Stimulated activated CD8-positive, alpha-beta memory T cell treated with anti-CD3 and anti-CD28 coated beads, Interleukin-12 subunit alpha, Interleukin-12 subunit beta, amount 100 ng/mL, for 24 hours (primary cell): ENCODE results near the gene PKMYT1.

Source experiments
- DNase-seq: peaks from one replicate; pipeline ENCODE4 v3.0.0-alpha.2; 2020; ENCODE audit errors: extremely low read depth

The PKMYT1 gene

GRCh38 chr16:2980227-2981176, at the start of gene PKMYT1:
Gene PKMYT1, minus strand, starts transcription at chr16:2980446. Its CDS starts 789 bp downstream, at chr16:2979657.
- peak; percentile 89 for DNase-seq

DNA sequence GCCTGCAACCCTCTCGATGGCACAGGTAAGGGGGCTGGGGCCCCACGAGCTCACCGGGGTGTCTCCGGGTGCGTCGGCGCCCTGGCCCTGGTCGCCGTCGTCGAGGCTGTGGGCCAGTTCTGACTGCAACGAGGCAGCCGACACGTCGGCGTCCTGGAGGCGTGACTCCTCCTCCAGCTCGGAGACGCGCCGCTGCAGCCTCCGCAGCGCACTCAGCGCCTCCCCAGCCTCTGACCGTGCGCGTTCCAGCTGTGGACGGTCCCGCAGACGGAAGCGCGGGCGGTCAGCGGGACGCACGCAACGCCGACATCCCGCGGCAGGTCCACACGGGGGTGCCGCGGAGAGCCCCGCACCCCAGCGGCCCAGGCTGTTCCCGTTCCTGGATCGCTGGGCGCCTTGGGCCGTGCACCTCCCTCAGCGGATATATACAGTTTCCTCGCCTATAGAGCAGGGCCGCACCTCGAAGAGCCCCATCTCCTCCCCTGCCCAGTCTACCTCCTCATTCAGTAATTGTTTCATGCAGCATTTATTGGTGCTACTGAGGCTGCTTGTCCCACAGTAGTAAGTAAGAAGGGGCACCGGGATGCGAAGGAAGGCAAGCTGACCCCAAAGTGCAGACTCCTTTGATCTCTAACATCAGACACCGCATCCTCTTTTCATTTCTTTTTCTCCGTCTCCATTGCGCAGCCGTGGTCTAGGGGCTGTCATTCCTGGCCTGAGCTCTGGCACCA, 49.4 kb upstream of the PKMYT1 start:
- no peak for DNase-seq

- DNase-seq = no peak
Observed at GRCh38 chr16:3028716-3029319, 48.6 kb upstream of the PKMYT1 start.

- peak; percentile 64 for DNase-seq
Observed at GRCh38 chr16:3027983-3028715, 47.9 kb upstream of the PKMYT1 start.

GRCh38 chr16:3027489-3027795, 47.2 kb upstream of the PKMYT1 start:
- no peak for DNase-seq

DNA sequence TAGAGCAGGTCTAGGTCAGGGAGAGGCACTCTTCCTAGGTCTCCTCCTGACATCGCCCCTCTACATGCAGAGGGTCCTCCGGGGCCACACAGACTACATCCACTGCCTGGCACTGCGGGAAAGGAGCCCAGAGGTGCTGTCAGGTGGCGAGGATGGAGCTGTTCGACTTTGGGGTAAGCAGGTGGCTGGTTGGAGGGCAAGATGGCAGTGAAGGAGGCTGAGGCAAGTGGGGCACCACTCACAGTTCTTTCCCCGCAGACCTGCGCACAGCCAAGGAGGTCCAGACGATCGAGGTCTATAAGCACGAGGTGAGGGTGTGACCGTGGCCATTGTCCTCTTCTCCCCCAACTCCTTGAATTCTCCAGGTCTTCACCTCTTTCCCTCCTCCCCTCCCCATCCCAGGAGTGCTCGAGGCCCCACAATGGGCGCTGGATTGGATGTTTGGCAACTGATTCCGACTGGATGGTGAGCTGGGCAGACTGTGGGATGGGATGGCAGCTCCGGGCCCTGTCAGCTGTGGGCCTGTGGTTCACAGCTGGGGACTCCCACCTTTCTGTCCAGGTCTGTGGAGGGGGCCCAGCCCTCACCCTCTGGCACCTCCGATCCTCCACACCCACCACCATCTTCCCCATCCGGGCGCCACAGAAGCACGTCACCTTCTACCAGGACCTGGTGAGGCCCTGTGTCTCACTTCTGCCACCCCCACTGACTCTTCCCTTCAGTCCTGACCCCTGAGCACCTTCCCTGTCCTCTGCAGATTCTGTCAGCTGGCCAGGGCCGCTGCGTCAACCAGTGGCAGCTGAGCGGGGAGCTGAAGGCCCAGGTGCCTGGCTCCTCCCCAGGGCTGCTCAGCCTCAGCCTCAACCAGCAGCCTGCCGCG, 46.6 kb upstream of the PKMYT1 start:
- no peak for DNase-seq

GRCh38 chr16:3026003-3026378, 45.7 kb upstream of the PKMYT1 start:
- no peak for DNase-seq

DNA sequence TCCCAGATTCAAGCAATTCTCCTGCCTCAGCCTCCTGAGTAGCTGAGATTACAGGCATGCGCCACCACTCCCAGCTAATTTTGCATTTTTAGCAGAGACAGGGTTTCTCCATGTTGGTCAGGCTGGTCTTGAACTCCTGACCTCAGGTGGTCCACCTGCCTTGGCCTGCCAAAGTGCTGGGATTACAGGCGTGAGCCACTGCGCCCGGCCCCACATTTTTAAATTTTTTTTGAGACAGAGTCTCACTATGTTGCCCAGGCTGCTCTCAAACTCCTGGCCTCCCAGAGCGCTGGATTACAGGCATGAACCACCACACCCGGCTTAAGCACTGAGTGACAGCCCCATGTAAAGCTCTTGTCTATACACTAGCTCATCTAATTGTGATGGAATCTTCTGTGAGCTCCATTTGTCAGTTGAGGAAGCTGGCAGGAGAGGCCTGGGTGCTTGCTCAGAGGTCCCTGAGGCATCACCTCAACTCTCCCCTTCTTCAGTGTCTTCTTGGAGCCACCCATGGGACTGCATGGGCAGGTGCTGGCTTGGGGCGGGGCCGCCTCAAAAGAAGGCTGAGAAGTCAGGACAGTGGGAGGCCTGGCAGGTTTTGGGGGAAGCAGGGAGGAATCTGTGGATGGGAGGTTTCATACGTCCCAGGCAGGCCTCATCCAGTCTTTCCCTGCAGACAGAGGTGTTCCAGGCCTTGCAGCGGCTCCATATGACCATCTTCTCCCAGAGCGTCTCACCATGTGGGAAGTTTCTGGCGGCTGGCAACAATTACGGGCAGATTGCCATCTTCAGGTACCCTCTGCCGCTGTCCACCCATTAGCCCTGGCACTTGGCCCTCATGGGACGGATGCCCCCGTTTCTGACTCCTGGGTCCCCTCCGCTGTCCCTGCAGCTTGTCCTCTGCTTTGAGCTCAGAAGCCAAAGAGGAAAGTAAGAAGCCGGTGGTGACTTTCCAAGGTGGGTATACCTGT, 45.1 kb upstream of the PKMYT1 start:
- DNase-seq = no peak

DNA sequence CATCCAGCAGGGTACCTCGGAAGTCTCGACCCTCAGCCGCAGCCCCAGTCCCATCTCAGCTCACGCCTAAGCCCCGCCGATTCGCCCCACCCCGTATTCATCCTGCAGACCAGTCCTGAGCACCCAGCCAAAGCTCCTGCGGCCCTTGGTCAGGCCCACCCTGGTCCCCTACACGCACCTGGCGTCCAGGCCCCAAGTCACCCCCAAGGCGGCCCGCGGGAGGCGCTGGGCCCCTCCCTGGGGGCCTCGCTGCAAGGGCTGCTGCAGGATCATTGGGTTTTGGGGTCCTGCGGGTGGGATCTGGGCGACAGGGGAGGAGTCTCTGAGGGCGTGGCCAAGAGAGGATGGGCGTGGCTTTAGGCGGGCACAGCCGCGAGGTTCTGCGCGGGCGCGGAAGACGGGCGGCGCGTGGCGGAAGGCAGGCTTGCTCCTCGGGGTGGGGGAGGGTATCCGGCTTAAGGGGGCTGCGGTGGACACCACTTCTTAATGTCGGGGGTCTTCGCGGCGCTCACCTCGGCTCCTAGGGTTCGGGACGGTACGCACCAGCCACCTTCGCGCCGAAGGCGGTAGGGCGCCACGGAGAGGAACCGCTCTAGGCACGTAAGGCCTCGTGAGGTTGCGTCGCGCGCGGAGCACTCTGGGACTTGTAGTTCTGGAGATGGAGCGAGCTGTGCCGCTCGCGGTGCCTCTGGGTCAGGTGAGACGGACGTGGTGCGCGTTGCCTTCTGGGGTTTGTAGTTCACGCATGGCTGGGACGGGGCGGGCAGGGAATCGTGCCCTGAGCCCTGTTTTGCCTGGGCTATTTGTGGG, 43.6 kb upstream of the PKMYT1 start, which contains the start of the genes HCFC1R1 and THOC6:
TSS of gene HCFC1R1 (minus strand) at position 274 of the 810 bp plus-strand sequence. CDS start at position 273, 1 bp downstream.
TSS of gene THOC6 (plus strand) at position 367 of the 810 bp plus-strand sequence. CDS start at position 659, 292 bp downstream.
- peak; percentile 85 for DNase-seq

DNA sequence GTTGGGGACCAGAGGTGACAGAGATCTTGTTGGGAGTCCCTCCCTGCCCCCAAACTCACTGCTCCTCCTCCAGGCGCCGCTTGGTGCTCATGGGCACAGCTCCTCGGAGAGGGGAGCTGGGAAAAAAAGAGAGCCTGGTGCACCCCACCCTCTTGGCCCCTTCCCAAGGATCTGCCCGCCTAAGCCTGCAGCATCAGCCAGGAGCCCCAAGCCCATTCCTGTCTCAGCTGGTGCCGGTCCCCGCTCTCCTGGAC, 43.1 kb upstream of the PKMYT1 start:
- no peak for DNase-seq

DNA sequence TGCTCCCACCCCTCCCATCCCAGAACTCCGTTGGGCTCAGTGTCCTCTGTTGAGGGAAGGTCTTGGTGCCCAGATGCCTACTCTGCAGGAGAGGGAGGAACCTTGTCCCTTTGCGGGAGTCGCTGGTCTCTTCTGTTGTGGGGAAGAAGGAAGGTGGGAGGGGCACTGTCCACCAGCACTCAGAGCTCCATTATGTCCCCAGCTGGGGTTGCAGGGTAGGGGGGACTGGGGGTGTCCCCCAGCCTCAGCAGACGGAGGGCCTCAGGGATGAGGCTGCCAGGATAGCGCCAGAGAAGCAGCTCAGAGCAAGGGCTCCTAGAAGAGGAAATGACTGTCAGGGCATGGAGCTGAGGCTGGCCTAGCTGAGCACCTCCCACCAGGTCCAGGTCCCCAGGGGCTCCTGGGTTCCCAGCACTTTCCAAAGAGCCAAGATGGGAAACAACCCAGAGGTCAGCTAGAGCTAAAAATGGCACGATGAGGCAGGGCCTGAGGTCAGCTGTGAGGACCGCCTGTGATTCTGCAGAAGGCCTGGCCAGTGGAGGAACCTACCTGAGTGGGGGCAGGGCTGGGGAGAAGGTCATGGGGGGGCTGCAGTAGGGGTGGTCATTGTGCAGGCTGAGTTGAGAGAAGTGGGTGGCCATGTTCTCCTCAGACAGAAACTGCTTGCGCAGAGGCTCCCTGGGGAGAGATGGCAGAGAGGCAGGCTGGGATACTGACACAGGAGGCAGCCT, 42.6 kb upstream of the PKMYT1 start:
- DNase-seq = no peak

DNA sequence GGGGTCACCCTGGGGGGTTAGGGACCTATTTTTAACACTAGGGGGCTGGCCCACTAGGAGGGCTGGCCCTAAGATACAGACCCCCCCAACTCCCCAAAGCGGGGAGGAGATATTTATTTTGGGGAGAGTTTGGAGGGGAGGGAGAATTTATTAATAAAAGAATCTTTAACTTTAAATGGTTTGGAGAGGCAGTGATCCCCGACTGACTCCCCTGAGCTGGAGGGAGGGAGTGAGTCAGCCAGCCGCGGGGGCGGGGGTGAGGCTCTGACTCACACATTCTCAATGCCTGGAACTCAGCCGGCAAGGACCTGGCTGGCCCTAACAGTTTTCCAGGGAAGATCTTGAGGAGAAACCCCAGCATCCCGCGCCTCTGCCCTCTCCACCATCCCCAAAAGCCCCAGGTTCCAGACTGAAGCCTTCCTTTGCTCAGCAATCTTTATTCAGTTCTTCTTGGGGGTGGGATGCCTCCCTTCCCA, 42.0 kb upstream of the PKMYT1 start:
- DNase-seq = peak; percentile 82

DNA sequence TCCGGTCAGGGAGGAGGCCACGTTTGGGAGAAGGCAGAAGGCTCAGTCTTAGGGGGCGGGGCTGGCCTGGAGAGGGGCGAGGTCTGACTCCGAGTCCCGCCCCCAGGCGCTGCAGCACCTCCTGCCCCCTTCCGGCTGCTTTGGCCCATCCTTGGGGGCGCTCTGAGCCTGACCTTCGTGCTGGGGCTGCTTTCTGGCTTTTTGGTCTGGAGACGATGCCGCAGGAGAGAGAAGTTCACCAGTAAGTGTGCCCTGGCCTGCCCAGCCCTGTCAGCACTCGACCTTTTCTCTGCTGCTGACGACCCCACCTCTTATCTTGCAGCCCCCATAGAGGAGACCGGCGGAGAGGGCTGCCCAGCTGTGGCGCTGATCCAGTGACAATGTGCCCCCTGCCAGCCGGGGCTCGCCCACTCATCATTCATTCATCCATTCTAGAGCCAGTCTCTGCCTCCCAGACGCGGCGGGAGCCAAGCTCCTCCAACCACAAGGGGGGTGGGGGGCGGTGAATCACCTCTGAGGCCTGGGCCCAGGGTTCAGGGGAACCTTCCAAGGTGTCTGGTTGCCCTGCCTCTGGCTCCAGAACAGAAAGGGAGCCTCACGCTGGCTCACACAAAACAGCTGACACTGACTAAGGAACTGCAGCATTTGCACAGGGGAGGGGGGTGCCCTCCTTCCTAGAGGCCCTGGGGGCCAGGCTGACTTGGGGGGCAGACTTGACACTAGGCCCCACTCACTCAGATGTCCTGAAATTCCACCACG, 41.4 kb upstream of the PKMYT1 start:
- DNase-seq = peak; percentile 64

DNA sequence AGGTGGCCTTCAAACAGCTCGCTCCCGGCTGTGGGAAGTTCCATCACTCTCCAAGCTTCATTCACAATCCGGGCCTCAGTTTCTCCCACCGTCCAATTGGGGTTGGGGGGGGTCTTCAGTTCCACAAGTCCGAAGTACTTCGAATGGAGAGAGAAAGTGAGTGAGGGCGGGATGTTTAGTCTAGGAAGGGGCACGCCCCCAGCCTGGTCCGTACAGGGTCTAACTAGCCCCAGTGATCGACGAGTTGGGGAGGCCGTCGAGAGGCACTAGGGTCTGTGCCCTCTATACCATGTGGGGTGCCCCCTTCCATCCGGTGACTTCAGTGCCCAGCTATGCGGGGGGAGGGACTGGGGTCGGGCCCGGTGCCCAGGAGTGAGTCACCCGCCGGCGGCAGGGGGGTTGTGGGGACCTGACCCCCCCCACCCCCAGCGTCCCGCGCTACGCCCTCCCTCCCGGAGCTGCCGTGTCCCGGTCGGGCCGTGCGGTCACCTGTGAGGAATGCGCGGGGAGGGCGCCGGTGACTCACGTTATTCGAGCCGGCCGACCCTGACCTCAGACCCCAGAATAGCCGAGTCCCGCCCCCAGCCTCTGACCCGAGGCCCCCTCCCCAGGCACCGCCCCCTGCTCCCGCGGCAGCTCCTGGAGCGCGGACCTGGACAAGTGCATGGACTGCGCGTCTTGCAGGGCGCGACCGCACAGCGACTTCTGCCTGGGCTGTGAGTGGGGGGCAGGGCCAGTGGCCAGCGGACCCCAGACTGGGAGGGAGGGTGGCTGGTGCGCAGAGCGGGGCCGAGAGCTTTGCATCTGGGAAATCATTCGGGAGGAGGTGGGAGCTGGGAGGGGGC, 40.6 kb upstream of the PKMYT1 start:
- no peak for DNase-seq

- no peak for DNase-seq
Observed at GRCh38 chr16:3020247-3020603, 40.0 kb upstream of the PKMYT1 start, which contains the start of gene TNFRSF12A. Gene TNFRSF12A, plus strand, starts transcription at chr16:3020368. Its CDS starts 30 bp downstream, at chr16:3020398.

- DNase-seq = no peak
Observed at GRCh38 chr16:3019594-3020246, 39.5 kb upstream of the PKMYT1 start.
